Activated T-helper 2 cell treated with anti-CD3 and anti-CD28 coated beads, Interferon-gamma antibody, Interleukin-2, Interleukin-4, amounts not matched to agents 10 μg/mL and 5 μg/mL and 100 μg/mL, durations not matched to agents 14 hours and 24 hours and 36 hours (primary cell): ENCODE results near the gene PATJ. TPM values are rescaled to one million over a fixed set of nuclear protein-coding genes. Genes with fewer than 3 reads are reported as not detected.

Source experiments
- DNase-seq: peaks from one replicate; pipeline ENCODE4 v3.0.0; 2021; ENCODE audit warnings: low spot score
- H3K27ac Mint-ChIP-seq: one replicate; pipeline ENCODE4 v1.8.0; 2021; ENCODE audit warnings: mixed read lengths
- H3K27me3 Mint-ChIP-seq: one replicate; pipeline ENCODE4 v1.8.0; 2021; ENCODE audit warnings: low read depth, mixed read lengths
- H3K36me3 Mint-ChIP-seq: one replicate; pipeline ENCODE4 v1.8.0; 2021; ENCODE audit warnings: low read depth, mixed read lengths
- H3K4me1 Mint-ChIP-seq: one replicate; pipeline ENCODE4 v1.8.0; 2021; ENCODE audit warnings: low read depth, mixed read lengths
- H3K4me3 Mint-ChIP-seq: one replicate; pipeline ENCODE4 v1.8.0; 2021; ENCODE audit warnings: low read depth, mild to moderate bottlenecking, moderate library complexity, mixed read lengths
- H3K9me3 Mint-ChIP-seq: one replicate; pipeline ENCODE4 v1.8.0; 2021; ENCODE audit warnings: mixed read lengths
- intact Hi-C: fragments of 100-400 bp; cut with micrococcal nuclease; formaldehyde crosslinking; loops from one replicate; pipeline ENCODE4 v1.15.1; 2023
- total RNA-seq: library from RNA; stranded (reverse); gene quantifications from 2 replicates; pipeline ENCODE4 v1.2.3, GENCODE V29; 2022

The PATJ gene
- total RNA-seq, 1 donor from 2014 or later: 3.4 TPM

- Mint-ChIP-seq H3K4me1 (peaks cover 3% of the 10 kb centered on the region), H3K27ac (no peak overlapping the region)
- intact Hi-C loops: no loop called here
These were observed 236.5 kb downstream of the PATJ start for GRCh38 chr1:61978796-61979195.

GRCh38 chr1:61979729-61980128 lies 237.4 kb downstream of the PATJ start:
- H3K9me3 Mint-ChIP-seq: no peaks in the 10 kb centered on the region
- DNase-seq: no peak
- no peaks in the 10 kb centered on the region for H3K36me3 Mint-ChIP-seq
- H3K4me3 Mint-ChIP-seq: no peak overlapping the region
- no peak overlapping the region for H3K27ac Mint-ChIP-seq
- intact Hi-C loops: no loop called here
- peaks cover 3% of the 10 kb centered on the region for H3K4me1 Mint-ChIP-seq
- H3K27me3 Mint-ChIP-seq: no peaks in the 10 kb centered on the region

More at GRCh38 chr1:61978796-61979195, 236.5 kb downstream of the PATJ start:
- H3K27me3 Mint-ChIP-seq: no peaks in the 10 kb centered on the region
- H3K36me3 Mint-ChIP-seq: no peaks in the 10 kb centered on the region
- no peak for DNase-seq
- no peak overlapping the region for H3K4me3 Mint-ChIP-seq
- no peaks in the 10 kb centered on the region for H3K9me3 Mint-ChIP-seq

- peaks cover 3% of the 10 kb centered on the region for H3K4me1 Mint-ChIP-seq
- no peak for DNase-seq
These were observed 238.3 kb downstream of the PATJ start for GRCh38 chr1:61980561-61980960.

GRCh38 chr1:61981870-61982660 lies 239.8 kb downstream of the PATJ start:
- Mint-ChIP-seq H3K27ac (no peak overlapping the region), H3K4me1 (peaks cover 3% of the 10 kb centered on the region), H3K9me3 (no peaks in the 10 kb centered on the region), H3K27me3 (no peaks in the 10 kb centered on the region), H3K36me3 (no peaks in the 10 kb centered on the region), H3K4me3 (no peak overlapping the region)
- intact Hi-C loops: no loop called here
- no peak for DNase-seq

More at GRCh38 chr1:61980561-61980960, 238.3 kb downstream of the PATJ start:
- no peak overlapping the region for H3K4me3 Mint-ChIP-seq
- H3K36me3 Mint-ChIP-seq: no peaks in the 10 kb centered on the region
- no peak overlapping the region for H3K27ac Mint-ChIP-seq
- intact Hi-C loops: no loop called here
- no peaks in the 10 kb centered on the region for H3K9me3 Mint-ChIP-seq
- H3K27me3 Mint-ChIP-seq: no peaks in the 10 kb centered on the region

DNA sequence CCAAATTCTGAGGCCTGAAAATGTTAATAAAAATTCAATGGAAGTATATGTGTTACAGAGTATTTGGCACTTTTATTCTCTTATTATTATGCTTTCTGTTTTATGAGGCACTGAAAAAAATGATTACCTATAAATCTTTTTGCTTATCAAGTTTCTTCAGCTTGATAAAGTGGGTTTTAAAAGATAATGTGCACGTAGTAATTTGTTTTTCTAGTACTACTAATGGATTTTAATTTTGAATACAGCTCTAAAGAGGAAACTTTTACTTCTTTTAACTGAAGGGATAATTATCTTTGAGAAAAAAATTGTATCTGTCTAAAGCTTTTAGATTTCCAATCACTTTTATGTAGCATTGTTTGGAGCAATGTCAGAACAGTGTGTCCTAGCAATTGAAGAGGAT lies 241.0 kb downstream of the PATJ start:
- intact Hi-C loops: no loop called here
- Mint-ChIP-seq H3K36me3 (no peaks in the 10 kb centered on the region), H3K27me3 (no peaks in the 10 kb centered on the region), H3K9me3 (no peaks in the 10 kb centered on the region), H3K4me1 (peaks cover 3% of the 10 kb centered on the region), H3K27ac (no peak overlapping the region), H3K4me3 (no peak overlapping the region)
- DNase-seq: no peak

GRCh38 chr1:61992257-61992656 lies 250.0 kb downstream of the PATJ start:
- Mint-ChIP-seq H3K4me3 (no peak overlapping the region), H3K27me3 (no peaks in the 10 kb centered on the region), H3K4me1 (no peaks in the 10 kb centered on the region), H3K36me3 (no peaks in the 10 kb centered on the region), H3K9me3 (no peaks in the 10 kb centered on the region), H3K27ac (no peak overlapping the region)
- intact Hi-C loops: no loop called here
- no peak for DNase-seq

DNA sequence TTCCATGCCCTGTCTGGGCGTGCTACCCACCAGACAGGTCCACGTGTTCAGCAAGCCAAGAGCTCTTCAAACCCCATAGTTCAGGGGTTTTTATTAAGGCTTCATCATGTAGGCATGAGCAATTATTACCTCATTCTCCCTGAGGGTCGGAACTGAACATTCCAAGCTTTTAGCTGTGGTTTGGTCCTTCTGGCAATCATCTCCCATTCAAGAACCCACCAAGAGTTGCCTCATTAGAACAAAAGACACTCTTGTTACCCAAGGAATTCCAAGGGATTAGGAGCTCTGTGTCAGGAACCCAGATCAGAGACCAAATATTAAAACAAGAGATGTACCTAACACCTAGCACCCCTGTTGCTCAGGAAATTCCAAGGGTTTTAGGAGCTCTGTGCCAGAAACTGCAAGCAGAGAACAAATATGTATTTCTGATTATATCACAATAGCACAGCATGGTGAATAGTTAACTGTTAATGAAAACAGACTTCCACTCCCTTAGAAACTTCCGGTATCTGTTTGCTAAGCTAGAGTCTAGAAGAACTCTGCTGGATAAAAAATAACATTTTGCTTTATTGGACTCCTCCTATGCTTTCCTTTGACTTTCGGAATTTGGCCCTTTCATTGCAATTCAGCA lies 251.2 kb downstream of the PATJ start:
- Mint-ChIP-seq H3K4me3 (no peak overlapping the region), H3K9me3 (no peaks in the 10 kb centered on the region), H3K4me1 (no peaks in the 10 kb centered on the region), H3K36me3 (no peaks in the 10 kb centered on the region), H3K27me3 (no peaks in the 10 kb centered on the region), H3K27ac (no peak overlapping the region)
- intact Hi-C loops: no loop called here
- DNase-seq: no peak

GRCh38 chr1:61995641-61996040 lies 253.4 kb downstream of the PATJ start:
- no peaks in the 10 kb centered on the region for H3K27me3 Mint-ChIP-seq
- DNase-seq: no peak
- H3K9me3 Mint-ChIP-seq: no peaks in the 10 kb centered on the region
- H3K4me1 Mint-ChIP-seq: no peaks in the 10 kb centered on the region
- intact Hi-C loops: no loop called here
- no peak overlapping the region for H3K27ac Mint-ChIP-seq
- H3K4me3 Mint-ChIP-seq: no peak overlapping the region
- H3K36me3 Mint-ChIP-seq: no peaks in the 10 kb centered on the region

DNA sequence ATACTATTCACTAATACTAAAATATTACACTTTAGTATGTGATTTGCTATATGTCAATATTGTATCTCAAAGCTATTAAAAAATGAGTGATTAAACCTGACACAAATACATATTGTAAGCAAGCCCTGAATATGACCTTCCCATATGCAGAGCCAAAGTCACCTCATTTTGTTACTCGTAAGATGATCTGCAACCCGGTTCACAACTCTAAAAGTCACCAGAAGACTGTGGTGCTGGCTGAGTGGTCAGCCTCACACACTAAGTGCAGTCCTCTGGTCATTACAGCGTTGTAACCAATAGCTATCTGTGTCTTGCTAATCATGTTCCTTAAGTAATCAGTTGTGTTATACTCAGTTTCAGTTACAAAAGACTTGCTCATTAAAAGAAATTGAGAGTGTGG lies 254.8 kb downstream of the PATJ start:
- no peaks in the 10 kb centered on the region for H3K27me3 Mint-ChIP-seq
- no peak for DNase-seq
- intact Hi-C loops: no loop called here
- no peaks in the 10 kb centered on the region for H3K36me3 Mint-ChIP-seq
- no peak overlapping the region for H3K27ac Mint-ChIP-seq
- no peak overlapping the region for H3K4me3 Mint-ChIP-seq
- H3K4me1 Mint-ChIP-seq: no peaks in the 10 kb centered on the region
- no peaks in the 10 kb centered on the region for H3K9me3 Mint-ChIP-seq

- intact Hi-C loops: no loop called here
- H3K27me3 Mint-ChIP-seq: no peaks in the 10 kb centered on the region
- H3K4me1 Mint-ChIP-seq: no peaks in the 10 kb centered on the region
- no peaks in the 10 kb centered on the region for H3K36me3 Mint-ChIP-seq
- DNase-seq: no peak
- H3K27ac Mint-ChIP-seq: no peak overlapping the region
- H3K9me3 Mint-ChIP-seq: no peaks in the 10 kb centered on the region
- H3K4me3 Mint-ChIP-seq: no peak overlapping the region
These were observed 261.5 kb downstream of the PATJ start for GRCh38 chr1:62003777-62004176.

DNA sequence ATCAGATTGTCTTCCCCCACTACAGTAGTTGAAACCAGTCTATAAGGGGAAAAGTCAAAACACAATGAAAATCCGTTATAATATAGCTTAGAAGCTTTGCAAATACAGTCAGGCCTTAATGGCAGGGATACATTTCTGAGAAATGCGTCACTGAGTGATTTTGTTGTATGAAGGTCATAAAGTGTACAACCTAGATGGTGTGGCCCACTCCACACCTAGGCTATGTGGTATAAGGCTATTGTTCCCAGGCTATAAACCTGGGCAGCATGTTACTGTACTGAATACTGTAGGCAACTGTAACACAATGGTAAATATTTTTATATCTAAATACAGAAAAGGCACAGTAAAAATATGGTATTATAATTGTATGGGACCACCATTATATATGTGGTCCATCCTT lies 264.4 kb downstream of the PATJ start:
- DNase-seq: no peak
- Mint-ChIP-seq H3K36me3 (no peaks in the 10 kb centered on the region), H3K4me1 (no peaks in the 10 kb centered on the region), H3K27ac (no peak overlapping the region), H3K27me3 (no peaks in the 10 kb centered on the region), H3K4me3 (no peak overlapping the region), H3K9me3 (no peaks in the 10 kb centered on the region)
- intact Hi-C loops: no loop called here

DNA sequence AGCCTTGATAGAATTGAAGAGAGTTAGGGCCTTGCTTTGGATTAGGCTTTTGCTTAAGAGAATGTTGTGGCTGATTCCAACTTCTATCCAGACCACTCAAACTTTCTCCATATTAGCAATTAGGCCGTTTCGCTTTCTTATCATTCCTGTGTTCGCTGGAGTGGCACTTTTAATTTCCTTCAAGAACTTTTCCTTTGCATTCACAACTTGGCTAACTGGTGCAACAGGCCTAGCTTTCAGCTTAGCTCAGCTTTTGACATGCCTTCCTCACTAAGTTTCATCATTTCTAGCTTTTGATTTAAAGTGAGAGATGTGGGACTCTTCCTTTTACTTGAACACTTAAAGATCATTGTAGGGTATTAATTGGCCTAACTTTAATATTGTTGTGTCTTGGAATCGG lies 268.7 kb downstream of the PATJ start:
- Mint-ChIP-seq H3K4me1 (no peaks in the 10 kb centered on the region), H3K27me3 (no peaks in the 10 kb centered on the region), H3K9me3 (no peaks in the 10 kb centered on the region), H3K4me3 (no peak overlapping the region), H3K27ac (no peak overlapping the region), H3K36me3 (no peaks in the 10 kb centered on the region)
- intact Hi-C loops: no loop called here
- no peak for DNase-seq

GRCh38 chr1:62012095-62012494 lies 269.8 kb downstream of the PATJ start:
- Mint-ChIP-seq H3K9me3 (no peaks in the 10 kb centered on the region), H3K27me3 (no peaks in the 10 kb centered on the region), H3K4me1 (no peaks in the 10 kb centered on the region), H3K4me3 (no peak overlapping the region), H3K27ac (no peak overlapping the region), H3K36me3 (no peaks in the 10 kb centered on the region)
- no peak for DNase-seq
- intact Hi-C loops: no loop called here
